ENCODE results near the gene ARHGEF3. TPM values are rescaled to one million over a fixed set of nuclear protein-coding genes. Genes with fewer than 3 reads are reported as not detected.

ARHGEF3 gene
- total RNA-seq, 1 donor from 2014 or later = 16.5 TPM

- no peaks in the 10 kb centered on the region for H3K27me3 ChIP-seq (ENCODE audit: low read depth)
- no peaks in the 10 kb centered on the region for H3K9me3 ChIP-seq (replicated peaks)
- no peak for TF ChIP-seq CTCF (IDR thresholded peaks at IDR 0.05; ENCODE audit: borderline replicate concordance)
- peaks cover 8% of the 10 kb centered on the region for H3K36me3 ChIP-seq
- peak overlapping the region; percentile 62 for H3K27ac ChIP-seq (replicated peaks)
- peaks cover 69% of the 10 kb centered on the region for H3K4me1 ChIP-seq
- H3K4me3 ChIP-seq = no peak overlapping the region
- no peak for DNase-seq
- intact Hi-C loops (cut with micrococcal nuclease) = no loop called here
These were observed 26.3 kb downstream of the ARHGEF3 start for GRCh38 chr3:56775445-56775837.

- no peak for DNase-seq
- intact Hi-C loops (cut with micrococcal nuclease) = no loop called here
These were observed 27.8 kb downstream of the ARHGEF3 start for GRCh38 chr3:56773986-56774385.

DNA sequence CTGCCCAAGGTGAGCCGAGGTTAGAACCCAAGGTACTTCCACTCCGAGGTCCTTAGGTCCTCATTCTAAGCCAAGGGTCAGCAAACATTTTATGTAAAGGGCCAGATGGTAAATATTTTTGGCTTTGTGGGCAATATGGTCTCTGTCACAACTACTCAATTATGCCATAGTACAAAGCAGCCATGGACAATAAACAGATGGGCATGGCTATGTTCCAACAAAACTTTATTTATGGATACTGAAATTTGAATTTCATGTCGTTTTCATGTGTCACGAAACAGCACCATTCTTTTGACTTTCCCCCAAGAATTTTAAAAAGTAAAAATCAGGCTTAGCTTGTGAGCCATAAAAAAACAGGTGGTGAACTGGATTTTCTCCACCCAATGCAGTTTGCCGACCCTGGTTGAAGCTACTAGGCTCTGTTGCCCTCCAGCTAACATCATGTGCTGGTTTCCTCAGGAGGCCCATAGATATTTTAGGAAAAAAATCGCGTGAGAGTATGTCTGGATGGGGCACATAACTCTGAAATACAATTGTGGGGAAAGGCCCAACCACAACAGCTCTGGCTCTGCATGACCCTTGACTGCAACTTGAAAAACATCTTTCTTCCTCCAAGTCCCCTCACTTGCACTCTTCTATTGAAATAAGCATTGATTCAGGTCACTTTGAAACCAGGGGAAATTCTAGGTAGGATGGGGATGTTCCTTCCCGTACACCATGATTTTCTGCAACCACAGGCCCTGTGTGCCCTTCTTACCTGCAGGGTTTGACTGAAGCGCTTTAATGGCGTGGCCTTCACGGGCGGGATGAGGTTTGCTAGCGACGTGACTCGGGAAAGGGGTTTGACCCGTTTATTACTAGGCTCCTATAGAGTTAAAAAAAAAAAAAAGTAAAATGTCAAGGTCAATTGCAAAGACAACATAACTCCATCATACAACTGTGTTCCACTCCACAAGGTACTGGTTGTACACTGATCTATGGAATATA, 28.5 kb downstream of the ARHGEF3 start:
- DNase-seq = no peak
- Histone ChIP-seq H3K4me3 (no peak overlapping the region), H3K36me3 (peaks cover 8% of the 10 kb centered on the region), H3K27ac (replicated peaks) (peak overlapping the region; percentile 2), H3K27me3 (ENCODE audit: low read depth) (no peaks in the 10 kb centered on the region), H3K9me3 (replicated peaks) (no peaks in the 10 kb centered on the region), H3K4me1 (peaks cover 73% of the 10 kb centered on the region)
- no peak for TF ChIP-seq CTCF (IDR thresholded peaks at IDR 0.05; ENCODE audit: borderline replicate concordance)
- intact Hi-C loops (cut with micrococcal nuclease) = no loop called here

More at GRCh38 chr3:56773986-56774385, 27.8 kb downstream of the ARHGEF3 start:
- Histone ChIP-seq H3K27me3 (ENCODE audit: low read depth) (no peaks in the 10 kb centered on the region), H3K9me3 (replicated peaks) (no peaks in the 10 kb centered on the region), H3K36me3 (peaks cover 8% of the 10 kb centered on the region), H3K4me1 (peaks cover 73% of the 10 kb centered on the region), H3K27ac (replicated peaks) (peak overlapping the region; percentile 2), H3K4me3 (no peak overlapping the region)
- TF ChIP-seq CTCF (IDR thresholded peaks at IDR 0.05; ENCODE audit: borderline replicate concordance) = no peak

DNA sequence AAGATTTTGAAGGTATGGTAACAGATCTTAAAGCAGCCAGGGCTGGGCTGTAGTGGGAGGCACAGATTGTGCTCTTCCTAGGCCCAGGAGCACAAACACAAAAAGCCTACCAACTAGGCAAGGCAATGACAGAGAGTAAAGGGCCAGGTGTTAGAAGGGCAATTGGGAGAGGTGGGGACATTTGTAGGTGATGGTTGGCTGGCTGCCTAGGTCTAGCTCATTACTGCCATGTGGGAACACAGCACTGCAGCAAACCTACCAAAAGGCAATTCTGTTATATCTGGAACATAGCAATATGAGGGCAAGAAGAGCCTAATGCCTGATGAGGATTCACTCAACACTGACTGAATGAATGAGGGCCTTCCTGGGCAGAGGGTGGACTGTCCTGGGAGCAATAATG, 30.4 kb downstream of the ARHGEF3 start:
- H3K27me3 ChIP-seq (ENCODE audit: low read depth) = no peaks in the 10 kb centered on the region
- intact Hi-C loops (cut with micrococcal nuclease) = no loop called here
- DNase-seq = no peak
- no peak for TF ChIP-seq CTCF (IDR thresholded peaks at IDR 0.05; ENCODE audit: borderline replicate concordance)
- no peak overlapping the region for H3K4me3 ChIP-seq
- no peaks in the 10 kb centered on the region for H3K9me3 ChIP-seq (replicated peaks)
- no peak overlapping the region for H3K27ac ChIP-seq (replicated peaks)
- peaks cover 59% of the 10 kb centered on the region for H3K4me1 ChIP-seq
- H3K36me3 ChIP-seq = peaks cover 8% of the 10 kb centered on the region

DNA sequence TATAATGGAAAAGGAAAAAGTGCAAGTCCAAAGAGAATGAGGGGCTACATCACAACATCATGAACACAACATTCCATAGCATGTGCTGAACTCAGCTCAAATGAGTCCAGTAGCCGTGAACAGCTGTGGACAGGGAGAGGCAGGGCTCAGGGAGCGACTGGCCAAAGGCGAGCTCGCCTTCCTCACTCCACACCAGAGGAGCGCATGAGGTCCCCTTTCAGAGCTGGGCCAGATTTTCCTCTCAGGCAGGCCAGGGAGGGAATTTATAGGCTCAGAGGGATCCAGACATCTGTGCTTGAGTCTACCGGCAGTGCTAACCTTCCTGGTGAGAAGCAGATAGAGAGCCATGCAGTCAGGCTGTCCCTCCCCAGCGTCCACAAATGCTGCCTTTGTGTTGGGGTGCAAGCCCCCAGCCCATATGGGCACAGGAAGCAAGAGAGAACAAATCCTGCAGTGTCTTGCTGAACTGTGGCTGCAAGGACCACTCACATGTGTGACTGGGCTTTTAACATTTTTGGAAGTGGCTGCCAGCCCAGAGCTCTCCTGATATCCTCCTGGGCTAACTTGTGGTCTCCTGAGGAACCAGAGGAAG, 32.5 kb downstream of the ARHGEF3 start:
- Histone ChIP-seq H3K9me3 (replicated peaks) (no peaks in the 10 kb centered on the region), H3K27ac (replicated peaks) (peak overlapping the region; percentile 54), H3K4me1 (peaks cover 47% of the 10 kb centered on the region), H3K27me3 (ENCODE audit: low read depth) (no peaks in the 10 kb centered on the region), H3K4me3 (no peak overlapping the region), H3K36me3 (peaks cover 8% of the 10 kb centered on the region)
- intact Hi-C loops (cut with micrococcal nuclease) = no loop called here
- no peak for TF ChIP-seq CTCF (IDR thresholded peaks at IDR 0.05; ENCODE audit: borderline replicate concordance)
- DNase-seq = no peak
